Inflammatory macrophage (primary cell): Measurements from ENCODE around the gene WDR6.

Experiments
- DNase-seq, 2 donors: peaks; one replicate each; pipeline ENCODE4 v3.0.0-alpha.2; 2020 to 2022
- total RNA-seq, 18 experiments: gene quantifications; one replicate each; lab custom pipeline; 2026; ENCODE audit warnings: mixed read lengths in 6 of 18, inconsistent platforms in 2 of 18; lab: John Stamatoyannopoulos, UW

Gene WDR6, protein sequence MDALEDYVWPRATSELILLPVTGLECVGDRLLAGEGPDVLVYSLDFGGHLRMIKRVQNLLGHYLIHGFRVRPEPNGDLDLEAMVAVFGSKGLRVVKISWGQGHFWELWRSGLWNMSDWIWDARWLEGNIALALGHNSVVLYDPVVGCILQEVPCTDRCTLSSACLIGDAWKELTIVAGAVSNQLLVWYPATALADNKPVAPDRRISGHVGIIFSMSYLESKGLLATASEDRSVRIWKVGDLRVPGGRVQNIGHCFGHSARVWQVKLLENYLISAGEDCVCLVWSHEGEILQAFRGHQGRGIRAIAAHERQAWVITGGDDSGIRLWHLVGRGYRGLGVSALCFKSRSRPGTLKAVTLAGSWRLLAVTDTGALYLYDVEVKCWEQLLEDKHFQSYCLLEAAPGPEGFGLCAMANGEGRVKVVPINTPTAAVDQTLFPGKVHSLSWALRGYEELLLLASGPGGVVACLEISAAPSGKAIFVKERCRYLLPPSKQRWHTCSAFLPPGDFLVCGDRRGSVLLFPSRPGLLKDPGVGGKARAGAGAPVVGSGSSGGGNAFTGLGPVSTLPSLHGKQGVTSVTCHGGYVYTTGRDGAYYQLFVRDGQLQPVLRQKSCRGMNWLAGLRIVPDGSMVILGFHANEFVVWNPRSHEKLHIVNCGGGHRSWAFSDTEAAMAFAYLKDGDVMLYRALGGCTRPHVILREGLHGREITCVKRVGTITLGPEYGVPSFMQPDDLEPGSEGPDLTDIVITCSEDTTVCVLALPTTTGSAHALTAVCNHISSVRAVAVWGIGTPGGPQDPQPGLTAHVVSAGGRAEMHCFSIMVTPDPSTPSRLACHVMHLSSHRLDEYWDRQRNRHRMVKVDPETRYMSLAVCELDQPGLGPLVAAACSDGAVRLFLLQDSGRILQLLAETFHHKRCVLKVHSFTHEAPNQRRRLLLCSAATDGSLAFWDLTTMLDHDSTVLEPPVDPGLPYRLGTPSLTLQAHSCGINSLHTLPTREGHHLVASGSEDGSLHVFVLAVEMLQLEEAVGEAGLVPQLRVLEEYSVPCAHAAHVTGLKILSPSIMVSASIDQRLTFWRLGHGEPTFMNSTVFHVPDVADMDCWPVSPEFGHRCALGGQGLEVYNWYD
- total RNA-seq: 8.7 to 73.9 (median 45.1) reads per million in 18 experiments

DNA sequence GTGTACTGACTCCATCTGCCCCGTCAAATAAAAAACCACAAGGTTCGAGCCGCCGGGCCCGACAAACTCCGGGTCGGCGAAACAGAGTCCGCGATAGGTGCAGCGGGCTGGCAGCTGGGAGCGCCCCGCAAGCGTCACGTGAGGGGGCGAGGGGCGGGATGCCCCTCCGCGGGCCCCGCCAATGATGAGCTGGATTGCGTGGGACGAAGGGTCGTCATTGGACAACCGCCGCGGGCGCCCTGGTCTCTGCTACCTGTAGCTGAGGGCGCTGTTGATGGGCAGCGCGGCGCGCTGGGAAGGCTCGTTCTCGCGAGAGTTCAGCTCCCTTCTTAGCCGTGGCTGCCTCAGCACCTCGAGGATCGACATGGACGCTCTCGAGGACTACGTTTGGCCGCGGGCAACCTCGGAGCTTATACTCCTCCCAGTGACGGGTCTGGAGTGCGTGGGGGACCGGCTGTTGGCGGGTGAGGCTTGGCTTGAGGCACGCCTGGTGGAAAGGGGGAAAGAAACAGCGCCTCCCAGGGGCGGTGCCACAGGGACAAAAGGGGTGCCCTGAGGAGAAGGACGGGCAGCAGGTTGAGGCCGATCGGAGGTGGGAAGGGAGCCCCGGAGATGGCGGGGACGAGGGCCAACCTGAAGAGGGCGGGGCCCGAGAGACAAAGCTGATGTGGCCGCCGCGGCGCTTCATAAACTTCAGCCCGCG lies at the start of gene WDR6:
Gene WDR6 (plus strand): TSS at position 324 of the 703 bp plus-strand sequence. CDS start 41 bp downstream, at position 365.
- DNase-seq: peak; percentile 91 to 97

DNA sequence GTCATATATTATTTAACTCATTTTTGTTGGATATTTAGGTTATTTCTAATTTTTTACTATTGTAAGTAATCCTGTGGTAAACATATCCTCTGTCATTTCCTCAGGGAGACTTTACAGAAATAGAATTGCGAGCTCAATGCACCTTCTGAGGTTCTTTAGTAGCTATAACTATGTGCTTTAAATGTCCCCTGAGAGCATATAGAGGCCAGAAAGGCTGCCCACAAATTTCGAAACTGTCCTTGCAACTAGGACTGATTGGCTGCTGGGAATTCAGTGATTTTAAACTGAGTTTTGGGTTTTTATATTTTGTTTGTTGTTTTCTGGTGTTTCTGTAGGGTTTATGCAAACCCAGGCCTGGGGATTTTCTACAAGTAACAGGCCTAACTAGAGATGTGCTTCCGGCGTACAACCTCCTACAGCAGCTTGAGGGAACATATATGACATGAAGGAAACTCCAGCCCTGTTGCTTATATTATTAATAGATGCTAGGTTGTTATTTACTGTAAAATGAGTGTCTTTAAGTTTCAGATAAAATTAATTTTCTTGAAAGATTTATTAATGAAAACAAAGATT lies 46.3 kb upstream of the WDR6 start:
- no peak for DNase-seq

DNA sequence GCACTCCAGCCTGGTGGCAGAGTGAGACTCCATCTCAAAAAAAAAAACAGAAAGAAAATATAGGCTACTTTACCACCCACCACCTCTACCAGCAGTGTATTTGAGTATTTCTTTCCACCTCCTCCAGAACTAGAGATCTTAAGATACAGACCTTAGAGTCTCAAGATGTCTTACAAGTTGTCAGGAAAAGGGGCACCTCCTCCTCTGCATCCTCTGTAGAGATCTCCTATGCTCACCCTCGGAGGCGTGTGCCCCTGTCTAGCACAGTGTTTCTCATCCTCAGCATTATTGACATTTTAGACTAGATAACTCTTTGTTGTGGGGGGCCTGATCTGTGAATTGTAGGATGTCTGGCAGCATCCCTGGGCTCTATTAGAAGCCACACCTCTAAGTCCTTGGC lies 44.9 kb upstream of the WDR6 start:
- no peak for DNase-seq

DNA sequence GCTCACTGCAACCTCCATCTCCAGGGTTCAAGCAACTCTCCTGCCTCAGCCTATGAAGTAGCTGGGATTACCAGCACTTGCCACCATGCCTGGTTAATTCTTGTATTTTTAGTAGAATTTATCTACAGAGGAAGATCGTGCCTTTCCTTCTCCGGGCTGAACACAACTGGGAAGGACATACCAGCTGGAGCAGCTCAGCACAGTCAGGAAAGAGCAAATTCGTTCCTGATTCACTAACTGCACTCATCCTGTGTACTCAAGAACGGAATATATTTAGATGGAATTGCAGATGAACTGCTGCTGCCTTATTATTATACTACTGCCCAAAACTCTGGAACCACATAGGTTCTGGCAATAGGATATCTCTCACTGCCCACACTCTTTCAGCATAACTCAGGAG lies 44.3 kb upstream of the WDR6 start:
- DNase-seq: no peak

DNA sequence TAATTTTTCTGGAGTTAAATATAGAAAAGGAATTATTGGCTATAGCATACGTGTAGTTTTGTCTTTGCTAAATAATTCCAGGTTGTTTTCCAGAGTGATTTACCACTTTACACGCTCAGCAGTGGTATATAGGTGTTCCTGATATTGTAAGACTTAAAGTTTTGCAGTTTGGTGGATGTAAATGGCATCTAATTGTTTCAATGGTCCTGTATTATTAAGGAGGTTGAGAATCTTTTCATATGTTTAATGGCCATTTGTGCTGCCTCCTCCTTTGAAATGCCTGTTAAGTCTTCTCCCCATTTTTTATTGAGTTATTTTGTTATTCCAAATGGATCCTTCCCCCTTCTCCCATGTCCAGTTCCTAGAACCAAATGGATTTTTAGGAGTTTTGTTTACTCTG lies 43.6 kb upstream of the WDR6 start:
- DNase-seq: no peak

DNA sequence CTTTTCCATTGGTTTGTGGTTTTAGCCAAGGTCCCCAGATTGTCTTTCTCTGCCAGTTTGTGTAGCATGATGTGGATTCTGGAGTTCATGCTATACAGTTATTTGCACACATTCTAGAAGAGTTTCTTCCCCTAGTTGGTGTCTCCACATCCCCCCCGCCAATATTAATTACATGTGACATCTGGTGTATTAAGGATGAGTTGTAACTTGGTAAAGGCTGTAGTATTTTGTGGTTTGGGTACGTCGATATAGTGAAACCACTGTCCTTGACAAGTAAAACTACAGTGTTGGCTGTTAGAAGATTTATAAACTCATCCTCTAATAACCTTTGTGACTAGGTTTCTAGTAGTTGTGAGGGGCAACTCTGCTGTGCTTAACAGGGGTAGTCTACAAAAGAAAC lies 40.8 kb upstream of the WDR6 start:
- DNase-seq: no peak

DNA sequence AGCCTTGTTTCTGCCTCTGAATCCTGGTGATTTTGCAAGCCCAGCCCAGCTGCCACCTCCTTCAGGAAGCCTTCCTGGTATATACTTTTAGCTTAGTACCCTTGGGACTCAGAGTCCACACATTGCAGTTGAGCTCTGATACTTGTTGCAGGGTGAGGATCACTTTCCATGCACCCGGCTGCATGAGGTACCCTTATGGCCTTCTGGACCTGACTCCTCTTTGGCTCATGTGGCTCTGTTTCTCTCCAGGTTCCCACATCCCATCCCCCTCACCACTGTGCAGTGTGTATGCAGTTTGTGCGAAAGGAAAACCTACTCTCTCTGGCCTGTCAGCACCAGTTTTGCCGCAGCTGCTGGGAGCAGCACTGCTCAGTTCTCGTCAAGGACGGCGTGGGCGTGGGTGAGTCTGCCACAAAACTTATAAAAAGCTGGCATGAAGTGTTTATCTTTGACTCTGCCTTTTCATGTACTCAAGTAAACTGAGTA lies 40.3 kb upstream of the WDR6 start:
- no peak for DNase-seq

DNA sequence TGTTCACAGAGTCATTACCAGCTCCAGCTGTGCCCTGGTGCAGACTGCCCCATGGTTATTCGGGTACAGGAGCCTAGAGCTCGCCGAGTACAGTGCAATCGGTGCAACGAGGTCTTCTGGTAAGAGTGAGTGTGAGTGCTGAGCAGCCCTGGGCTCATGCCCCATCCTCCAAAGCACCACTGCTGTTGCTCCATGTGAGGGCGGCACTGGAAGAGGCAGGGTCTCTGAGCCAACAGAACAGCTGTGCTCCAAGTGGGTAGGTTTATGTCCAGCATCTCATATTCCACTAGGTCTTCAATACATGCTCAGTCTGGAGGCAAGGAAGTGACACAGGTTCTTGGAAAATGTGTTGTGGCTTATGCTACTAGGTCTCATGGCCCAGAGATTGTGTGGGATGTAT lies 36.6 kb upstream of the WDR6 start:
- no peak for DNase-seq

DNA sequence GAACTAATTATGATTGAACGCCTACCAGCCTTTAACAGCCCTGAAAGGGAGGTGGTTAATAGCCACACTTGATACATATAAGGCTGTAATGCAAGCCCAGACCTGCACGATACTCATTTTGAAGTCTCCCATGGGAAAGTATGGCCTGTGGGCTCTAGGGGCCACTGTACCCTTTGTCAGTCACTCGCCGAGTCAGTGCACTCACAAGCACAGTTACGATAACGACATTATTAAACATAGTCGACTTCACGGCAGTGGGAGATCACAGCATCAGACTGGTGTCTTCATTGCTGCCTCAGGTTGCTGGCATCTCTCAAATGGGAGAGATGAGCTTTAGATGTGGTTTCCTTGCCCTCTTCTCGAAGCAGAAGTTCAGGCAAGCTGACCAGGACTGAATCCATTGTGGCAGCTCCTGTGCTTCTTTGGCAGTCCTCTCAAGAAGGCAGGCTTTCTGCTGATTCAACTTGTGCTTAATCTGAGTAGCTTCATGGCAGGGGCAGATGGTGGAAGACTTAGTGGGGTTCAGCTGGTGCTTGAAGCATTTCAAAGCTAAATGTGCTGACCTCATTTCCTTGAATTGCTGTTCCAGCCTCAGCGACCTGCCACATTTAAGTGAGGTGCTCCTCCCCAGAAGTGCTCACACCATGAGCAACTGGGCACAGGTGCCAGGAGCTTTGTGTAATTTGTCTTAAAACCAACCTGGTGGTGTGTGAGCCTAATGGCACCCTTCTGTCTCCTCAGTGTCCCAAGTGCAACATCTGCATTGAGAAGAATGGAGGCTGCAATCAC lies 32.9 kb upstream of the WDR6 start:
- DNase-seq: no peak

DNA sequence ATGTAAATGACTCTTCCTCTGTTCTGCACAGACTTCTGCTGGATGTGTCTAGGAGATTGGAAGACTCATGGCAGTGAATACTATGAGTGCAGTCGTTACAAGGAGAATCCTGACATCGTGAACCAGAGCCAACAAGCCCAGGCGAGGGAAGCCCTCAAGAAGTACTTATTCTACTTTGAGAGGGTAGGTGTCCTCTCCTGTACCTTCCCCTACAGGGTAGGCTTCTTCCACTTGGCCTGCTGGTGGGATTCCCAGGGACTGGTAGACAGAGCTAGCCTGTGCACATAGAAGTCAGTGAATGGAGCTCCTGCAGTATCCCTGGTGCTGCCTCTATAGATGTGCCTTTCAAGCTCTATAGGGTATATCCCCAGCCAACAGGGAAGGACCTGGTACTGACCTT lies 27.7 kb upstream of the WDR6 start:
- no peak for DNase-seq

DNA sequence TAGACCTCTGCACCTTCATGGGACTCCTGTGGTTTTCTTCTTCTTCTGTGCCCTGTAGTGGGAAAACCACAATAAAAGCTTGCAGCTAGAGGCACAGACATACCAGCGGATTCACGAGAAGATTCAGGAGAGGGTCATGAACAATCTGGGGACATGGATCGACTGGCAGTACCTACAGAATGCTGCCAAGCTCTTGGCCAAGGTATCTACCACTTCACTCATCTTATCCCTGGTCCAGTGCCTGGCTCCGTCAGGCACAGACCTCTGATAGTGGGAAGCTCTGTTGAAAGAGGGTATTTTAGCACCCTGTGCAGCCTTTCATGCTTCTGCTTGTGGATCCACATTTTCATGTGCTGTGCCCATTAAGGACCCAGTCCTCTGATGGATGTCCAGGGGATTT lies 26.9 kb upstream of the WDR6 start:
- DNase-seq: no peak

DNA sequence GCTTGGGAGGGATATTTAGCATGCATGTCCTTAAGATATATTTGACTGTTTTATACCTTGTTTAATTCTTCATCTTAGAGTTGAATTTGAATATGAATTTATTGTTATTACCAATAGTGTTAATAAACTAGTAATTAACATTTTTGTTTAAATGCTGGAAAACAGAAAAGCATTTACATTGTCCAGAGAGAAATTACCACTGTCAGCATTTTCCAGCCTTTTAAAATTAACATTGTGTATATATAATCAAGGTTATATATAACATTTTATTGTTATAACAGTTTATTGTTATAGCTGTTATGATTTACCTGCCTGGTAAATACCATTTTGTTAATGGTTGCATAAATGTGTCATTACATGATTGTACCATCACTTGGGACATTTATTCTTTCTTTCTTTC lies 25.2 kb upstream of the WDR6 start:
- no peak for DNase-seq

DNA sequence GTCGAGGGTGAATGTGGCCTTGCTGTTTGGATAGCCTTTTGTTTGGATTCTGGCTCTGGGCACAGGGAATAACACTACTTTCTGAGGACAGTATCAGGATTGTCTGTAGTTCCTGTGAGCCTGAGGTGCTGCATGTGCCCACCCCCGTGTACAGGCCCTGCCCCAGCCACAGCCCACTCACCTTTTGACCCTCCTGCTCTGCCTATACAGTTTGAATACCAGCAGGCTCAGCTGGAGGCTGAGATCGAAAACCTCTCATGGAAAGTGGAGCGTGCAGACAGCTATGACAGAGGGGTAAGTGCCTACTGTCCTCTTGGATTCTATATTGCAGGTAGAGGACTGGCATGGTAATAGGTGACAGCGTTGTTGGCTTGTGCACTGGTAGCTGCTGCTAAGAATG lies 24.5 kb upstream of the WDR6 start:
- DNase-seq: no peak

DNA sequence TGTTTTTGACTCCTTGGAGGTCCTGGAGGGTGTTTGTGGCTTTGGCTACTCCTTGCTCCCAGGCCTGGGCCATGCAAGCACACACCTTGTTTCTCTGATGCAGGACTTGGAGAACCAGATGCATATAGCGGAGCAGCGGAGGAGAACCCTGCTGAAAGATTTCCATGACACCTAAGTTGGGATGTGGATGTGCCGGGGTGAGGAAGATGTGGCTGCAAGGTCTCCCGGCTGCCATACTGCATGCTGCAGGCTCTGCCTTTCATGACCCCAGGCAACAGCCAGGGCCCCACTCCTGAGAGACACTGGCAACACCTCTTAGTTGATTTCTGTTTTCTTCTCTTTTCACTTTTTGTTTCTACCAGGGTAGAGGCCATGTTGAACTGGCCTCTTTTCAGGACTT lies 24.1 kb upstream of the WDR6 start:
- no peak for DNase-seq

DNA sequence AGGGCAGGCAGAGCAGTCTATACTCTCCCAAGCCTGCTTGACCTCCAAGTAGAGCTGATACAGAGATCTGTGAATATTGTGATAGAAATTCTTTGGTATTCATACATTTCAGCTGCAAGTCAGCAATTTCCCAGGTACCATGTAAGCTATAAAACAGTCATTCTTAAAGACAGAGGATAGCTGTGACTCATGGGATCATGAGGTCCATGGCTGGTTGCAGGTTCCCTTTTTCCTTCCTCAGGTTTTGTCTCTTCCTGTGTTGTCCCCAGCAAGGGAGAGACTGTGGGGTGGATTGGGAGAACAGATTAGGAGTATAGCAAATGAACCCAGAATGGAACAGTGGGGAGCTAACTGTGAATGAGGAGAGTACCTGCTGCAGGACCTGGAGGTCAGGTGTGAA lies 22.5 kb upstream of the WDR6 start:
- DNase-seq: peak; percentile 68 to 80

DNA sequence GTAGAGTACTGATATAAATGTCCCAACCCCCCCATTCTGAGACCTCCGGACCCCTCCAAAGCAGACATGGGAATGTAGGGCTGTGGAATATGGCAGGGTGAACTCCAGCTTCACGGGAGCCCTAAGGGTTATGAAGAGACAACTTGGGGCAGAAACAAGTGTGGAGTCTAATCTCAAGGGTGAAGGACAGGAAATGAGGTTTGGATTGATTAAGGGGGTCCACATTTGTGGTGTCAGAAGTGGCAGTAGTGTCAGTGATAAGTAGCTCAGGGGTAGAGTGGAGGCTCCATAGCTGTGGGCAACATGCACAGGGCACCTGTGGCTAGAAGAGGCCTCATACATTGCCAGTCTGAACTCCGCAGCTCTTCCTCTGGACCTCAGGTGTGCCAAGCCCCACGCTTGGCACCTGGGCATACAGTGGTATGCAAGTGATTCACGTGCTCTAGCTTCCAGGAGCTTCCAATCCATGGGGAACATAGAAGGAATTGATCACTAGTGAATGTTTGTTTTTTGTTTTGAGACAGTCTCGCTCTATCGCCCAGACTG lies 21.3 kb upstream of the WDR6 start:
- DNase-seq: no peak

DNA sequence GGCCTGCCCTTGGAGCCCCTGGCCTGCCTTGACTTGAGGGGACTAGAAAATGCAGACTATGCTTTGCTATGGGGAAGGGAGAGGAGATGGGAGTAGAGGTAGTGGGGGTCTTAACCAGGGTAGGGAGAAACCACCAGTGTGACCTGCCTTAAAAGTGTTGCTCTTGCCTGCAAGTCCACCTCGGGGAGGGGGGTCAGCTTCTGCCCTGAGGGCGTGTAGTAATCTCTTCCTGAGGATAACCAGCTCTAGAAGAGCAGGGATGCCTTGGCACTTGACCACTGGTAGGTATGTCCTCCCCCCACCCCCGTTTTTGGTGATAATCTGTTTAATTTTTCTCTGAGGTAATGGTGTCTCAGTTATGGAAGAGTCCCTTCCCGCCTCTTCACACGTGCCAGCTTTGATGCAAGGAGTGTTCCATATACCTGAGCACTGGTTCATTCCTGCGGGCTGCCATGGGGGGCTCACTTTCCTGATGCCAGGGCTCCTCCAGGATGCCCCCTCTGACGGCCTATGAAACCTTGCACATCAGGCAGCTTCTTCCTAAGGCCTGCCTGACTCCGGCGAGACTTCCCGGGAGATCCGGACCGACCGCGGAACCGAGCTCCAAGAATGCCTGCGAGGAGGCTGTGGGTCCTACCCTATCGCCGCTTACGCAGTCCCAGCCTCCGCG lies 17.9 kb upstream of the WDR6 start:
- DNase-seq: no peak

DNA sequence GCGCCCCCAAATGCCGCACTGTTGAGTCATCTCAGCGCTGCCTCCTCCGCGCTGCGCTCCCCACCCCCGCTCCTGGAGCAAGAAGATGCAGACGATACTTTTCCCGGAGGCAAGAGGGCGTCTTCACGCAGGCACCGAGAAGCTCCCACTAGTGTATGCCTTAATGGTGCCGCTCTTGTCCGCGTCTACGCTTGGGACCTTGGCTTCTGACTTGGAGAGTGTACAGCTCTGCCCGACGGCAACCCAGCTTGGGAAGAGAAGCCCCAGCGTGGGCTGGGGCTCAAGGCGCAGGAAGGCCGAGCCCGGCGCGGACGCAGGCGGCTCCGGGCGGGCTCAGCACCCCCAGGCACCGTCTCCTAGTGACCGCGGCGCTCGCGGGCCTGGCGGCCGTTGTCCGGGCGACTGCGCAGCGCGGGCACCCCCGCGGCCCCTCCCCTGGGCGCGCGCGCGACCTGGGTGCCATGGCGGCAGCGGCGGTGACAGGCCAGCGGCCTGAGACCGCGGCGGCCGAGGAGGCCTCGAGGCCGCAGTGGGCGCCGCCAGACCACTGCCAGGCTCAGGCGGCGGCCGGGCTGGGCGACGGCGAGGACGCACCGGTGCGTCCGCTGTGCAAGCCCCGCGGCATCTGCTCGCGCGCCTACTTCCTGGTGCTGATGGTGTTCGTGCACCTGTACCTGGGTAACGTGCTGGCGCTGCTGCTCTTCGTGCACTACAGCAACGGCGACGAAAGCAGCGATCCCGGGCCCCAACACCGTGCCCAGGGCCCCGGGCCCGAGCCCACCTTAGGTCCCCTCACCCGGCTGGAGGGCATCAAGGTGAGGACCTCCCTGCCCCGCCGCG lies 17.2 kb upstream of the WDR6 start, which contains the start of gene P4HTM:
Gene P4HTM (plus strand): TSS at position 446 of the 840 bp plus-strand sequence. CDS start 16 bp downstream, at position 462.
- peak; percentile 69 to 86 for DNase-seq
